ENCODE data around the gene SIRT3. TPM values are rescaled to one million over a fixed set of nuclear protein-coding genes. Genes with fewer than 3 reads are reported as not detected.

Gene SIRT3
- total and polyA plus RNA-seq, 2 of the 13 experiments (the other 11 are each of a cell fraction or from before 2014, with no cell fraction given), result 15.1 to 18.2 TPM

DNA sequence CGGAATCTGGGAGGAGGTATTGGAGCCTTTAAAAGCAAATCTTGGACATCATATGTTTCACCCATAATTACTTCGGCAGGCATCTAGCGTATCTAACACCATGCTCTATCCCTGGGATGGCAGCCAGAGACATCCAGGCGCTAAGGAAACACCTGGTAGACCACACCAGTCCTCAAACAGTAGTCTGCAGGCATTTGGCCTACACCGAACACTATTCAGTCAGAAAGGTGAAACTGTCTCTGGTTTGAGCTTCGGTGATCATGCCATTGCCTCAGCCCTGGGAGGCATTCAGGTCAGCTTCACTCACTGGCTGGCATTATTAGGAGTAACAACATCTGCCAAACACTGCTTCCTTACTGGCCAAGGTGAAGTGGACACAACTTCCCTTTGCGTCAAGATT lies 11.7 kb downstream of the SIRT3 start:
- H3K27me3 ChIP-seq (ENCODE audit: control insufficient read depth in 1 of 2, insufficient read depth in 2 of 2, low read length in 2 of 2), result no peaks in the 10 kb centered on the region; a peak in 1 of 5 replicates
- TF ChIP-seq RAD51 (IDR thresholded peaks at IDR 0.05; ENCODE audit: borderline replicate concordance), result no peak
- TF ChIP-seq, protein P1, sequence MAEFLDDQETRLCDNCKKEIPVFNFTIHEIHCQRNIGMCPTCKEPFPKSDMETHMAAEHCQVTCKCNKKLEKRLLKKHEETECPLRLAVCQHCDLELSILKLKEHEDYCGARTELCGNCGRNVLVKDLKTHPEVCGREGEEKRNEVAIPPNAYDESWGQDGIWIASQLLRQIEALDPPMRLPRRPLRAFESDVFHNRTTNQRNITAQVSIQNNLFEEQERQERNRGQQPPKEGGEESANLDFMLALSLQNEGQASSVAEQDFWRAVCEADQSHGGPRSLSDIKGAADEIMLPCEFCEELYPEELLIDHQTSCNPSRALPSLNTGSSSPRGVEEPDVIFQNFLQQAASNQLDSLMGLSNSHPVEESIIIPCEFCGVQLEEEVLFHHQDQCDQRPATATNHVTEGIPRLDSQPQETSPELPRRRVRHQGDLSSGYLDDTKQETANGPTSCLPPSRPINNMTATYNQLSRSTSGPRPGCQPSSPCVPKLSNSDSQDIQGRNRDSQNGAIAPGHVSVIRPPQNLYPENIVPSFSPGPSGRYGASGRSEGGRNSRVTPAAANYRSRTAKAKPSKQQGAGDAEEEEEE (CRISPR knock-in tag; IDR thresholded peaks at IDR 0.05; ENCODE audit: borderline replicate concordance), result no peak
- in situ Hi-C loops (cut with HindIII; ENCODE audit: extremely low pct_ligation_motif_present, low pct_unique_long_range_greater_than_20kb) (no loop called here), intact Hi-C loops (cut with micrococcal nuclease; ENCODE audit: unreplicated experiment) (no loop called here)
- H2AFZ ChIP-seq (ENCODE audit: low read length), result no peak overlapping the region
- no peaks in the 10 kb centered on the region for H3K79me2 ChIP-seq (ENCODE audit: insufficient read depth, low read length)
- DNase-seq (ENCODE audit: low spot score), result no peak
- H3K4me2 ChIP-seq (ENCODE audit: low read depth, low read length), result no peak overlapping the region
- CTCF ChIA-PET (ENCODE audit: low intra/inter-chr PET ratio, low total read pairs), result no interaction called here
- H4K20me1 ChIP-seq (ENCODE audit: insufficient read depth, low read length), result no peaks in the 10 kb centered on the region
- peaks cover 3 to 8% of the 10 kb centered on the region in 2 experiments; a peak in 3 of 5 replicates for H3K36me3 ChIP-seq (replicated peaks in 1 of 2; ENCODE audit: control insufficient read depth in 1 of 2, insufficient read depth in 2 of 2, low read length in 2 of 2)
- no peak overlapping the region for H3K4me3 ChIP-seq (replicated peaks in 1 of 3; ENCODE audit: insufficient read depth in 1 of 3, low read depth in 2 of 3, low read length in 3 of 3)
- H3K27ac ChIP-seq (ENCODE audit: extremely low read length, insufficient read depth, low read length), result no peak overlapping the region
- no peak overlapping the region for H3K9ac ChIP-seq (ENCODE audit: insufficient read depth, low read depth, low read length)
- POLR2A ChIA-PET, result no interaction called here
- no TSS peak for BruUV-seq (replicated peaks)
- FAIRE-seq, result no peak
- no peaks in the 10 kb centered on the region for H3K9me3 ChIP-seq (ENCODE audit: low read length)
- ATAC-seq, result no peak
- no peaks in the 10 kb centered on the region for H3K4me1 ChIP-seq (ENCODE audit: insufficient read depth, low read length)
- over 99% methylated on average over 6 of the region's 7 CpGs for WGBS (ENCODE audit: low lambda C conversion rate)

DNA sequence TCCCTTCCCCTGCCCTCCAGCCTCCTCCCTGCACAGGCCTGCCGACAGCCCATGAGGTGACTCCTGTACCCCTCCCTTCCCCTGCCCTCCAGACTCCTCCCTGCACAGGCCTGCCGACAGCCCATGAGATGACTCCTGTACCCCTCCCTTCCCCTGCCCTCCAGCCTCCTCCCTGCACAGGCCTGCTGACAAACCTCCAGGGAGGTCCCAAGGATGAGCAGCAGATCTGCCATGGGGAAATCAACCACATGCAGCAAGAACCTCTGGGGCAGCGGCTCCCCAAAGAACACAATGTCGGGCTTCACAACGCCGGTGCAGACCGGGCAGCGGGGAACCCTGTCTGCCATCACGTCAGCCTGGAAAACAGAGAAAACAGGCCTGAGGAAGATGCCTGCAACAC lies 12.3 kb downstream of the SIRT3 start:
- in situ Hi-C loops (cut with HindIII; ENCODE audit: extremely low pct_ligation_motif_present, low pct_unique_long_range_greater_than_20kb), result no loop called here
- ChIA-PET POLR2A (no interaction called here), CTCF (ENCODE audit: low intra/inter-chr PET ratio, low total read pairs) (no interaction called here)
- no peak for FAIRE-seq
- no peak overlapping the region for H3K27ac ChIP-seq (ENCODE audit: extremely low read length, insufficient read depth, low read length)
- no peak overlapping the region for H3K9ac ChIP-seq (ENCODE audit: insufficient read depth, low read depth, low read length)
- no peak overlapping the region for H3K4me2 ChIP-seq (ENCODE audit: low read depth, low read length)
- ATAC-seq, result no peak
- no peaks in the 10 kb centered on the region; a peak in 1 of 5 replicates for H3K27me3 ChIP-seq (ENCODE audit: control insufficient read depth in 1 of 2, insufficient read depth in 2 of 2, low read length in 2 of 2)
- no peaks in the 10 kb centered on the region for H3K79me2 ChIP-seq (ENCODE audit: insufficient read depth, low read length)
- DNase-seq (ENCODE audit: low spot score), result no peak
- no peak overlapping the region for H3K4me3 ChIP-seq (replicated peaks in 1 of 3; ENCODE audit: insufficient read depth in 1 of 3, low read depth in 2 of 3, low read length in 3 of 3)
- no TSS peak for BruUV-seq (replicated peaks)
- H2AFZ ChIP-seq (ENCODE audit: low read length), result no peak overlapping the region
- intact Hi-C loops (cut with micrococcal nuclease; ENCODE audit: unreplicated experiment), result no loop called here
- 98% methylated on average over 9 of the region's 9 CpGs for WGBS (ENCODE audit: low lambda C conversion rate)
- no peaks in the 10 kb centered on the region for H3K9me3 ChIP-seq (ENCODE audit: low read length)
- H3K36me3 ChIP-seq (replicated peaks in 1 of 2; ENCODE audit: control insufficient read depth in 1 of 2, insufficient read depth in 2 of 2, low read length in 2 of 2), result peaks cover 3 to 8% of the 10 kb centered on the region in 2 experiments; a peak in 3 of 5 replicates
- H4K20me1 ChIP-seq (ENCODE audit: insufficient read depth, low read length), result no peaks in the 10 kb centered on the region
- no peaks in the 10 kb centered on the region for H3K4me1 ChIP-seq (ENCODE audit: insufficient read depth, low read length)
- TF ChIP-seq XBP1 (CRISPR knock-in tag; IDR thresholded peaks at IDR 0.05), result no peak
- TF ChIP-seq NFYB (CRISPR knock-in tag; IDR thresholded peaks at IDR 0.05), result no peak
- TF ChIP-seq, protein P2, sequence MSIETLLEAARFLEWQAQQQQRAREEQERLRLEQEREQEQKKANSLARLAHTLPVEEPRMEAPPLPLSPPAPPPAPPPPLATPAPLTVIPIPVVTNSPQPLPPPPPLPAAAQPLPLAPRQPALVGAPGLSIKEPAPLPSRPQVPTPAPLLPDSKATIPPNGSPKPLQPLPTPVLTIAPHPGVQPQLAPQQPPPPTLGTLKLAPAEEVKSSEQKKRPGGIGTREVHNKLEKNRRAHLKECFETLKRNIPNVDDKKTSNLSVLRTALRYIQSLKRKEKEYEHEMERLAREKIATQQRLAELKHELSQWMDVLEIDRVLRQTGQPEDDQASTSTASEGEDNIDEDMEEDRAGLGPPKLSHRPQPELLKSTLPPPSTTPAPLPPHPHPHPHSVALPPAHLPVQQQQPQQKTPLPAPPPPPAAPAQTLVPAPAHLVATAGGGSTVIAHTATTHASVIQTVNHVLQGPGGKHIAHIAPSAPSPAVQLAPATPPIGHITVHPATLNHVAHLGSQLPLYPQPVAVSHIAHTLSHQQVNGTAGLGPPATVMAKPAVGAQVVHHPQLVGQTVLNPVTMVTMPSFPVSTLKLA (IDR thresholded peaks at IDR 0.05), result no peak
- TF ChIP-seq ZBTB21 (CRISPR knock-in tag; IDR thresholded peaks at IDR 0.05), result no peak
- no peak for TF ChIP-seq ZNF558 (CRISPR knock-in tag; IDR thresholded peaks at IDR 0.05; ENCODE audit: borderline replicate concordance)
- no peak for TF ChIP-seq ZNF777 (CRISPR knock-in tag; IDR thresholded peaks at IDR 0.05)
- no peak for TF ChIP-seq RAD51 (IDR thresholded peaks at IDR 0.05; ENCODE audit: borderline replicate concordance)
- no peak for TF ChIP-seq TBL1XR1 (IDR thresholded peaks at IDR 0.05; ENCODE audit: borderline replicate concordance, low read length, partially characterized antibody)
- TF ChIP-seq MEIS2 (CRISPR knock-in tag; IDR thresholded peaks at IDR 0.05), result no peak
- TF ChIP-seq REPIN1 (CRISPR knock-in tag; IDR thresholded peaks at IDR 0.05; ENCODE audit: borderline replicate concordance, low read depth), result no peak
